GM19099 (cell line): ENCODE measurements around the gene OR52E2.

ENCODE experiments used
- POLR2A ChIP-seq: IDR thresholded peaks from 3 replicates; pipeline ENCODE4 v1.6.1; 2011; ENCODE audit warnings: low read depth; ENCODE audit not compliant: insufficient read length; ENCODE audit errors: extremely low read depth

The OR52E2 gene

GRCh38 chr11:5059391-5059790 lies at the start of gene OR52E2:
OR52E2 (minus strand) TSS chr11:5059627; CDS start chr11:5059627, 0 bp downstream.
- TF ChIP-seq POLR2A = no peak

DNA sequence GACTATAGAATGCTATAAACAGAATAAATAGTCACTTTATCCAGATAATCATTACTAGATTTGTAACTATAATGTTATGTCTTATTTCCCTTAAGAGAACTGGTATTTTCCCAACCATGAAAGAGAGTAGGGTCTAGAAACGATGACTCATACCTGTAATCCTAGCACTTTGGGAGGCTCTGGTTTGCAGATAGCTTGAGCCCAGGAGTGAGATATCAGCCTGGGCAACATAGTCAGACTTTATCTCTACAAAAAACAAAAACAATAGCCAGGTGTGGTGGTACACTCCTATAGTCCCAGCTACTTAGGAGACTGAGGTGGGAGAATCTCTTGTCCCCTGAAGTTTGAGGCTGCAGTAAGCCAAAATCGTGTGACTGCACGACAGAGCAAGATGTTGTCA lies 47.9 kb upstream of the OR52E2 start:
- no peak for TF ChIP-seq POLR2A

DNA sequence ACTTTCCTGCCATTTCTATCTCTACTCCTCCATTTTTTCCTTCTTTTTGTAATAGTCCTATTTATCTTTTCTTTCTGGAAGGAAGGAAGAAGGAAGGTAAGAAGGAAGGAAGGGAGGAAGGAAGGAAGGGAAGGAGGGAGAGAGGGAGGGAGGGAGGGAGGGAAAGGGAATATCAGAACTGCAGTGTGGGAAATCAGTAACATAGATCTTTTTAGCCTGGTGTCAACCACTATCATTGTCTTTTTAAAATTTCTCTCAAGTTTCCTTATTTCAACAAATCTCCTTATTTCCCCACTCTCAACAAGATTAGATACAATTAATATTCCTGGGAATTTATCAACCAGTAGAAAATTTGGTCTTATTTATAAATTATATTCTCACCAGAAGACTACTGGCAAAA lies 43.6 kb upstream of the OR52E2 start:
- TF ChIP-seq POLR2A = no peak

DNA sequence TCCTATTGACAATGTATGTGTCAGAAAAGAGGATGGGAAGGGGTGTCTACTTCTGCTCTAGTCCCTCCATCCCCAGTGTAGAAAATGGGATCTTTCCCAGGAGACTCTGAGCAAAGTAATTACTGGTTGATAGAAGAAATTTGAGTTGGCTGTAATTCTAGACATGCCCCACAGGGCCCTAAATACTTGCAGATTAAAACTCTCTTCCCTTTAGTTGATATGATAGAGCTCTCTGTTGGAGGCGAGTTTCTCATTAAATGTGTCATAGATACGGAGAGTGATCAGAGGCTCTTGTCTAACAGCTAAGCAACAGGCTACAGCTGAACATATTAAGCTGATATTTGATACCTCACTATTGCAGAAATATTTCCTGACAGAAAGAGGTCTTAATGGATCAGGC lies 42.8 kb upstream of the OR52E2 start:
- no peak for TF ChIP-seq POLR2A

- no peak for TF ChIP-seq POLR2A
These were observed 36.6 kb upstream of the OR52E2 start for GRCh38 chr11:5096011-5096410.

DNA sequence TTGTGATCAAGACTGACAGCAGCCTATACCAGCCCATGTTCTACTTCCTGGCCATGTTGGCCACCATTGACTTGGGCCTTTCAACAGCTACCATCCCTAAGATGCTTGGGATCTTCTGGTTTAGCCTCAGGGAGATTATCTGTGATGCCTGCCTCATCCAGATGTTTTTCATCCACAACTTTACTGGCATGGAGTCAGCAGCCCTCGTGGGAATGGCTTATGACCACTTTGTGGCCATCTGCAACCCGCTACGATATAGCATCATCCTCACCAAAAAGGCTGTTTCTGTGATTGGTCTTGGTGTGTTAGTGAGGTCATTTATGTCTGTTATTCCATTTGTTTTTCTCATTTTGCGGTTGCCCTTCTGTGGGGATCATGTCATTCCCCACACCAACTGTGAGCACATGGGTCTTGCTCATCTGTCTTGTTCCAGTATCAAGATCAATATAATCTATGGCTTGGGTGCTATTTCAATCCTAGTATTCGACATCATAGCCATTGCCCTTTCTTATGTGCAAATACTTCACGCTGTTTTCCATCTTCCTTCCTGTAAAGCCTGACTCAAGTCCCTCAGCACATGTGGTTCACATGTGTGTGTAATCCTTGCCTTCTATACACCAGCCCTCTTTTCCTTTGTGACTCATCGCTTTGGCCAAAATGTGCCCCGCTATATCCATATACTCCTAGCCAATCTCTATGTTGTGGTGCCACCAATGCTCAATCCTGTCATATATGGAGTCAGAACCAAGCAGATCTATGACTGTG lies 33.6 kb upstream of the OR52E2 start:
- no peak for TF ChIP-seq POLR2A

- TF ChIP-seq POLR2A = no peak
These were observed 31.2 kb upstream of the OR52E2 start for GRCh38 chr11:5090668-5091067.

DNA sequence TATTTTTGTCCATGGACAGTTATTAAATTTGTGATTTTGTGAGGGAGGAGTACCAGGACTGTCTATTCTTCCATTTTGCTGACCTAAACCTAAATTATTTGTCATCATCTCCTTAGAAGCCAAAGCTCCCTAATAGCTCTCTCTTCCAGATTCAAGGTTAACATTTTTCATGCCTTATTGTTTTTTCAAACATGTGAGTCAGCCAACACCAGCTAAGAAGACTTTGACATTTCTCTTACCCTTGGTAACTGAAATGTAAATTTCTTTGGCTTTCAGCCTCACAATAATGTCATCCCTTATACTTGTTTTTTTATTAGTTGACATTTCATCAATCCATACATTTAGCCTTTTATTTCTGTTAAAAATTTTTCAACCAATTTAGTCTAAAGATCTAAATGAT lies 29.1 kb upstream of the OR52E2 start:
- TF ChIP-seq POLR2A = no peak

DNA sequence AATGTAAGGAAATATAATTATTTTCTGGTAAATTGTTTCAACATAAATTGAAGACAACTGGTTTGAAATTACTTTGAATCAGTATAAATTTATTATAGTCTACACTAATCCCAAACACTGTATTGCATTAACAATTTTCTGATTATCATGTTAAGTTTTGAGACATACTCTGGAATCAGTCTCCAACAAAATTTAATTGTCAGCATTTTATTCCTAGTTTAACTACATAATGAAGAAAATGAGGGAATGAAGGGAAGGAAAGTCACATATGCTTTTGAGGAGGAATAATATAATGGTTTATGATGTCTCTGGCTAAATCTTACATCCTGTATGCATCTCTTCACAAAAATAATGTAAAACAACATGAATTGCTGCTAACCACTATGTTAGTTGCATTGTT lies 24.2 kb upstream of the OR52E2 start:
- no peak for TF ChIP-seq POLR2A

- TF ChIP-seq POLR2A = no peak
These were observed 22.0 kb upstream of the OR52E2 start for GRCh38 chr11:5081405-5081804.

DNA sequence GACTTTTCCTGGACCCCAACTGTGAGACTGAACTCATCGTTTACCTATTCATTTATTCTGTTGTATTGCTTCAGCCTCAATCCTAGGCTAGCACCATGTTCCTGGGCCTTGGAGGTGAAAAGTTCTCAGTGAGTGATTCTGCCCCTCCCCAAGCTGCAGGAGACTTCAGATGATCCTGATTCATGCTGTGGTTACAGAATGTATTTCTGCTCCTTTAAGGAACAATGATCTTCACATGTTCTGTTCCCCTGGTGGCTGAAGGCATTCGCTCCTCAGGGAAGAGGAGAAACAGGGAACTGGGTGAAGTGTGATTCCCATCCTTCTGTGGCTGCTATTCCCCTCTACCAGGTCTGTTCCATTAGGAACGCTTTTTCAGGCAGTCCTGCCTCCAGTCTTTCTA lies 12.4 kb upstream of the OR52E2 start:
- no peak for TF ChIP-seq POLR2A

- TF ChIP-seq POLR2A = no peak
These were observed 9.8 kb upstream of the OR52E2 start, which contains the start of gene OR52E1 for GRCh38 chr11:5069272-5069671. OR52E1 (plus strand) TSS chr11:5069572.

GRCh38 chr11:5065027-5065426 lies 5.6 kb upstream of the OR52E2 start:
- TF ChIP-seq POLR2A = no peak

DNA sequence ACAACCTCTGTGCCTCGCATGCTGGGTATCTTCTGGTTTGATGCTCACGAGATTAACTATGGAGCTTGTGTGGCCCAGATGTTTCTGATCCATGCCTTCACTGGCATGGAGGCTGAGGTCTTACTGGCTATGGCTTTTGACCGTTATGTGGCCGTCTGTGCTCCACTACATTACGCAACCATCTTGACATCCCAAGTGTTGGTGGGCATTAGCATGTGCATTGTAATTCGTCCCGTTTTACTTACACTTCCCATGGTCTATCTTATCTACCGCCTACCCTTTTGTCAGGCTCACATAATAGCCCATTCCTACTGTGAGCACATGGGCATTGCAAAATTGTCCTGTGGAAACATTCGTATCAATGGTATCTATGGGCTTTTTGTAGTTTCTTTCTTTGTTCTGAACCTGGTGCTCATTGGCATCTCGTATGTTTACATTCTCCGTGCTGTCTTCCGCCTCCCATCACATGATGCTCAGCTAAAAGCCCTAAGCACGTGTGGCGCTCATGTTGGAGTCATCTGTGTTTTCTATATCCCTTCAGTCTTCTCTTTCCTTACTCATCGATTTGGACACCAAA lies 12.6 kb downstream of the OR52E2 start:
- no peak for TF ChIP-seq POLR2A

DNA sequence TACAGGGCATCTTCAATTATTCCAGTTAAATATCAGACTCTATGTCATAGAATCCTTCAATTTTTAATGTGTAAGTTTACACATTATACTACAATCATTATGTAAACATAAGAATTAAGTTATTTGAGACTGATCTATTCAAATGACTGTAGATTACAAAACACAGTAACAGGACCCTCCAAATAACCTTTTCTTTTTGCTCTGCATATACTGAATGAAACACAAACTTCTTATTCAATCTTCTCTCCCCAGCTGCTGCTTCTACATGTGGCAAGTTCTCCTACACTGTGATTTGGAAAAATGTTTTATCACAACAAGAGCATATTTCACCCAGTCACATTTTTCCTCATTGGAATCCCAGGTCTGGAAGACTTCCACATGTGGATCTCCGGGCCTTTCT lies 13.2 kb downstream of the OR52E2 start, which contains the start of gene OR52J3:
OR52J3 (plus strand) TSS at position 301 of the 400 bp plus-strand sequence; CDS start at position 301, 0 bp downstream.
- no peak for TF ChIP-seq POLR2A

DNA sequence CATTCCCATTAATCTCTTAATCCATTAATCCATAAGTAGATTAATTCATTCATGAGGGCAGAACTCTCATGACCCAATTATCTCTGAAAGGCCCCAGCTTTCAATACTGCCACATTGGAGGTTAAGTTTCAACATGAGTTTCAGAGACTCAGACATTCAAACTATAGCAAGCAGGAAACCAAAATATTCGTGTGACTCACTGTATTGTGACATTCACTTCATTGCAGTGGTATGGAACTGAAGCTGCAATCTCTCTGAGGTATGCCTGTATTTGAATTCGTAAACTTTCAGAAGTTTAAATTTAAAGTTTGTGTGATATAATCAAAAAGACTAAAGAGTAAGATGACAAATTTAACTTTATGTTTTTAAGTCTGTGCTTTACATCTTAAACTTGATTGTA lies 16.0 kb downstream of the OR52E2 start:
- TF ChIP-seq POLR2A = no peak
